Activated CD8-positive, alpha-beta memory T cell treated with anti-CD3 and anti-CD28 coated beads for 4 hours (primary cell): ENCODE measurements around the gene ANKRD33B.

ENCODE experiments used
- DNase-seq, 2 donors: peaks; one replicate each; pipeline ENCODE4 v3.0.0-alpha.2; 2020; ENCODE audit warnings: low read depth in 2 of 2

ANKRD33B gene

DNA sequence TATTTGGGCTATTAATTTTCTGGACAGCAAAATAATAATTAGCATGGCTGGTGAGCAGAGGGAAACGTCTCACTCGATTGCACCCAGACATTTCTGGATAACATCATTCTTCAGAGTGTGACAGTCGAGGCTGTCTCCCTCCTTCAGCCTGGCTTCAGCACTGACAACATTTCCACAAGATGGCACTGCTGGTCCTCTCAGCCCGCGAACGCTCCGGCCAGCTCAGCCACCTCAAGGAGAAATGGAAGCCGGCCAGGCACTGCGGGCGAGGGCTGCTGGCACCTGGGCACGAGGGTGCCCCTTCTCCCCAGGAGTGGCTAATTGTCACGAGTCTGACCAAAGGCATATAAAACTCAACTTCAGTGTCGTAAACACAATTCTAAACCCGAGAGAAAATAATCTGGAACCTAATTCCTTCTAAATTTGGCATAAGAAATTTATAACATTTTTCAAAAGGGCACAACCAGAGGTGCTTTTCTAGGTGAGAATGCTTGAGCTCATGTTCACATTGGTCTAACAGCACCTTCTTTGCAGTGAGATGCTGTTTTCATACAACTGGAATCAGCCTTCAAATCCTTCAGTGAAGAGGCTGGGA, 131.3 kb downstream of the ANKRD33B start:
- DNase-seq: no peak

DNA sequence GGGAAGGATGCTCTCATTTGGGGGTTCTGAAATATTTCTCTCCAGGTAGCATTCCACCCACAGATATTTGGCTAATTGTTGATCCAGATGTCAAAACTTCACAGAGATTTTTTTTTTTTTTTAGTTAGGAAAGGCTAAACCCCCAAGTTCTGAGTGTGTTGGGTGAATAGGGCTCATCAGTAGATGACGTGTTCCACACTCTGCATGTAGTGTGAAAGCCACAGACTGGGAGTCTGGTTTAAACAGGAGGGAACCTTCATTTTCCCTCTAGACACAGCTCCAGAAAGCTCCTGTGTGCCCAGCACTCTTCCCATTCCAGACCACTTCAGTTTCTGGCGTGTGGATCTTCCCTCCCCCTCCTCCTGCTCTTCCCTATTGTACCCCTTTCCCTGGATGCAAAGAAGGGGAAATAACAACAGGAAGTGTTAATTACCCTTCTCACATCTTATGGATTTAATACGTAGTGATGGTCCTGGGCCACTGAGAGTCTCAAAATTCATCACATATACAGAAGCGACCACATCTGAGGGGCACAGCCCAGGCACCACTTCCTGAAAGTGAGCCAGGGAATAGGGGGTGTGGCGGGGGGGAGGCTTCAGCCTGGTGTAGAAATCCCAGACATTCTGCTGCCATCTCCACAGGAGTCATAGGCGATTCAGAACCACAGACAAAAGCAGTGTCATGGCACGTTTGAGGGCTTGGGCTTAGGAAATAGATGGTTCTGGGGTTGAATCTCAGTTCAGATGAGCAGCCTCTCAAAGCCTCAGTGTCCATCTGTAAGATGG, 132.1 kb downstream of the ANKRD33B start:
- DNase-seq: no peak

DNA sequence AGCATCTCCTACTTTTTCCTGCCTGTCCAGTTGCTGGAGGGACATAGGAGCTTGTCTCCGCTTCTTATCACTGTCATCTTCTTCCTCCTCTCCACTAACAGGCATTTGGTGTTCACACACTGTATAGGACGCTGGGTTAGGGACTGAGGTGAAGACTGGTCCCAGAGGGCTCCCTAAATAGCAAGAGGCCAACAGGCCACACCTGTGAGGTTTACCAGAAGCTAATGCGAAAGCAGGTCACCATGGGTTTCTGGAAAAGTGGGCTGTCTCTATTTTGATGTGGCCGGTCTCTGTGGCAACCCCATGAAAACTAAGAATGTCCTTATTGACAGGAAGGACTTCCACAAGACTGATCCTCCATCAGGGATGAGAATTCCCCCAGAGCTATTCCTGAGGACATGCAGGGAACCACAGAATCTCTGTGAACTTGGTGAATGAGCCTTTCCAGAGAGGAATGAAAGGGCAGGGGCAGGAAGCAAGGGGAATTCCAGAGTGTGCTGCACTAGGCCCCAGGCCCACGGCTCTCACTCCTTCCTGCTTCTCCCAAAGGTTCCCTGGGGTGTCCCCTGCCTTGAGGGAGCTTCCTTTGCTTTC, 135.5 kb downstream of the ANKRD33B start:
- no peak for DNase-seq

DNA sequence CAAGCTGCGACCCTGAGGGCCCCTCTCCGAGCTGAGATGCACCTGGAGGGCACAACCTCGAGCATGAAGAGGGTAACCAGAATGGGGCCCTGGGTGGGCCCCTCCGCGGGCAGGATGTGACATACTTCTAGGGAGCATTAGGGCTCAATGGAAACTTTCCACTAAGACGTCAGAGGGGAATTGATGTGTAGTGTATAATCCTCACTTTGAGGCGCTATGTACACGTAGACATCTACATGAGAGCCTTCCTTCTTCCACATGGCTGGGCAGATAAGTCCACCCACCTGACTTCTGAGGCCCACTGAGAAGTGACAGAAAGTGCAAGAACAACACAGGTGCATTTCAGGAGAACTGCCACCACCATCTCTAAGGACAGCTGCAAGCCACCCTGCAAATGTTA, 136.1 kb downstream of the ANKRD33B start:
- no peak for DNase-seq

DNA sequence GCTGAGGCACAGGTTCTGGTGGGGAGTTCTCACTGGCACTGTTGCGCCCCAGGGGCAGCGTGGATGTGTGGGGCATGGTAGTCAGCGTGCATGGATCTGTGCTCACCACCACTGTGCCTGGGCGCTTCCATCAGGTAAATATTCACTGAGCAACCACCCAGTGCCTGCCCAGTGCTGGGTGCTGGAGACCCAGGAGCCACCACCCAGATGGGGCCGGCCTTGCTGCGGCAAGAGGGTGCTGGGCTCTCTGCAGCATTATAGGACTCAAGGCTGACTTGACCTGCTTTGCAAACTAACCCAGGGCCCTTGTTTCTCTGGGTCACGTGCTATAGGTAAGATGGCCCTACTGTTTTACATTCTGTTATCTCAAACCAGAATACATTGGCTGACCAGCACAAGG, 136.6 kb downstream of the ANKRD33B start:
- no peak for DNase-seq

DNA sequence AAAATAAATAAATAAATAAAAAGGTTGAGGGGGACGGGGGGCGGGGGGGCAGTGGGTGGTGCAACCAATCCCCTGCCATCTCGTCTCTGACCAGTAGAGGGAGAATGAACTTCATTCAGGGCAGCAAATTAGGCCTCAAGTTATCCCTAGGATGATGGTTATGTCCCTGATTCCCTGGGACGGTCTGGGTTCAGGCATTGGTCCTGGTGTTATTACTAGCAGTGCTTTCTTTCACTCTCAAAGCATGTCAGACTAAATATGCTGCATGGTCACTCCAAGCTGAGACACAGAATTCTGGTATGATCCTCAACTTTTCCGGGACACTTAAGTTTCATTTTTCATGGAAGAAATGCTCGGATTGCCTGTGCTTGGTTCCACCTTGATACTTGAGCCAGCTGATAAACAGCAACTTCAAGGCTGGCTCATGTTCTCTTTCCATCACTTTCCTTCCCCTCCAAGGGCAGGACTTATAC, 137.7 kb downstream of the ANKRD33B start:
- no peak for DNase-seq

DNA sequence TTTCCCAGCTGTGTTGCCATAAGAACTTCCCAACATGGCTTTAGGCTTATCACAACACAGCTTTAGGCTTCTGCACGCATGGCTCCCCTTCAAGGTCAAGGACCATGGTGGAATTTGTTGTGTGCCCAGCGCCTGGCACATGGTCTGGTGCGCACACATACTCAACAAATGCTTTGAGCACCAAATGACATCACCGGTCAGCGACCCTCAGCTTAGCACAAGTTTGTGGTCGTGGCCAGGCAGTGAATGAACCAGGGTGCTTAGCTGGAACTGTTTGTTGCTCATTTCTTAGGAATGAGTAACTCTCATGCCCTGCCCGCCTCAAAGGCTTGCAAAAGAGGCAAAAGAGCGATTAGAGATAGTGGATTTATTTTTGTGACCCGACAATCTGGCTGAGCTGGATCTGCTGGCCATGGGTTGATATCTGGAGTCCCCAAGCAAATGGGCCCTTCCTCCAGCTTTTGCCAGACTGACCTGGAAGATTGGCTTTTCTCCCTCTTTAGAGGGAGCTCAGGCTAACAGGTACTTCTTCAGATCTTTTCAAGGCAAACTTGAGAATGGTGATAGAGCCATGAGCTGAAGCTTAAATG, 138.3 kb downstream of the ANKRD33B start:
- DNase-seq: no peak

DNA sequence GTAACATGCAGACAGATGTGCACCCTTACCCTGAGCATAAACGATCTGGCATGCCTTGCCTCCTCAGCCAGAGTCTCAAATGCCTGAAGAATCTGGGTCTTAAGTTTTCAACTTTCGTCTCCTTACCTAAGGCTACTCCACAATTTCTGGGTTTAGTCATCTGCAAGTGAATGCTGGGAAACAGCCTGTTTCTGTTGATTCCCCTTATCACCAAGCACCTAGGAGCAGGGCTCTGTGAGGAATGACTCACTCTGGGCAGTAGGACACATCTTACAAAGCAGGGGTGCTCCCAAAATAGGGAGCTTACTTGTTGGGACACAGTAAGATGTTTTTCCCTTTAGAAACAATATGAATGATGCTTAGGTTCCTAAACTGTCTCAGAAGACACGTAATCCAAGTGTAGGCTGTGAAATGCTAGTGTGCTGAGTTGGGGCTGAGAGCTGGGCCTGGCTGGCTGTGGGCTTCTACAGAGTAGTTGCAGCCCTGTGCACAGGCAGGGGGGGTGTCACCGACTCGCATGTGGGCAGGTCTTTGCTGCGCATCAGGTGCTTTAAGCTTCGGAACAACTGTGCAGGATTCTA, 139.1 kb downstream of the ANKRD33B start:
- no peak for DNase-seq

DNA sequence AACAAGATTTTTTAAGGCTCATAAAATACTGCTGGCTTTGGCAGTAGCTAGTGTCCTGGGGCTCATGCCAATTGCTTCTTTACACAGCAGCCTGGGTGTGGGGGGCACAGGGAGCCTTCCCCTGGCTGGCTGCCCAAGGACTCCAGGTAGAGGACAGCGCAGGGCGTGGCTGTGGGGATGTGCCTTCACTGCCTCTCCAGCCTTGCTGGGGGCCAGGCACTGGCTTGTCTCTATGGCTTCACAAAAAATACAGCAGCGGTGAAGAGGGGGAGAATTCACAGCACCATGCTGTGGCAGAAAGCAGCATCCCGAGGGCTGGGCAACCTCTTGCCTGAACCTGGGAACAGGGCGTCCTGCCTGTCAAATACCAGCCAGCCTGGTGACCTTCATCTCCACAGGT, 139.8 kb downstream of the ANKRD33B start:
- no peak for DNase-seq

DNA sequence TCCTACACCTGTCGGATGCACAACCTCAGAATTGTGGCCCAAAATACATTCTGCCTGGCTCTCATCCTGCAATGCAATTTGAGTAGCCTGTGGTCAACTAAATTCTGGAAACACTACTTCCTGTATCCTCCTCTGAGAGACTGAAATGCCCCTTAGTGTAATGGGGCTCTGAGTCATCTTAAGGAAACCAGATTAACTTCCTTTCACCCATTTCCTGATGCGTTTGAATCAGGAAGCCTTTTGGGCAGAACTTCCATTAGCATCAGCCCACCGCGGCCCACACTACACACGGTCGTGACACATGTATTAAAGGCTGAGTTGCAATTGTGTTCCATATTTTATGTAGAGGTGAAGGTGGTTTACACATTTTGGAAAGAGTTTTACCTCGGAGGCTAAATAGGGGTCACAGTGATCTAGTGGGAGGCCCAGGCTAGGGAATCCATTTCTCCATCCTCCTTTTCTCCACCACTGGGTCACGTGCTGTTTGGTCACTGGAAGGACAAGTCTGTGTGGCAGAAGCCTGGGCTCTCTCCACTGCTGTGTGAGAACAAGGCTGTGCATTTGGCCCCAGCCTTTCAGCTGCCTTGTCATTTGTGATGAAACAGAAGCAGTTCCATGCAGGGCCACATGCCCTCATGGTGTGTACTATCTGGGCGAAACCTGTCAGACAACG, 141.2 kb downstream of the ANKRD33B start:
- no peak for DNase-seq

DNA sequence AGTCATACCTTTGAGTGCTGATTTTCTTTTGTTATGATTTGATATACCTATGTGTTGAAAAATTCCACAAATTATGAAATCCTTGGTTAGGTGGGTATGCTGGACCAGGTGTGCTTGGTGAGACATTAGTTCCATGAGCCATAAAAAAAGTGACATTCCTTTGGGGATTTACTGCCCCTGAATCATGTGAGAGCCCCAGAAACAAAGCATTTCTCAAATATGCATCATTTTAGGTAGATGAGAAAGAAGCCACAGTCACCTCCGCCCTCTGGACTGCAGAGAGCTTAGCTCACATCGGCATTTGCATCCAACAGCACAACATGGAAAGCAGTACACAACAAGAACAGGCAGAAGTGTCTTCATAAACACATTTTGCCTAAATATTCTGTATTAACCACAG, 141.9 kb downstream of the ANKRD33B start:
- no peak for DNase-seq

DNA sequence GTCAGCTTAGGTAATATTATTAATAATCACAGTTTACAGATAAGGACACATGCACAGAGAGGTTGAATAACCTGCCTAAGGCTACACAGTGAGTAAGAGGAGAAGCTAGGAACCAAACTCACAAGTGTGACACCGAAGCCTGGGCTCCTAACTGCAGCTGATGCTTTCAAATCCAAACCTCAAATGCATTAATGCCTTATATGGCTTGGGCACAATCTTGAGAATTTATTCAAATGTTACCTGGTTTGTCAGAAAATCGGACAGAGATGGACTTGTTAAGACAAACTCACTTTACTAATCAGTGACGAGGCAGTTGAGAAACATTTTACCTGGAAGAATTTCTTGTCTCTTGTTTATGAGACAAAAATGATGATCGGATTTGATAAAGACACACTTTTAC, 142.5 kb downstream of the ANKRD33B start:
- DNase-seq: no peak
